ENCODE measurements around the gene LITAFD.

The LITAFD gene

DNA sequence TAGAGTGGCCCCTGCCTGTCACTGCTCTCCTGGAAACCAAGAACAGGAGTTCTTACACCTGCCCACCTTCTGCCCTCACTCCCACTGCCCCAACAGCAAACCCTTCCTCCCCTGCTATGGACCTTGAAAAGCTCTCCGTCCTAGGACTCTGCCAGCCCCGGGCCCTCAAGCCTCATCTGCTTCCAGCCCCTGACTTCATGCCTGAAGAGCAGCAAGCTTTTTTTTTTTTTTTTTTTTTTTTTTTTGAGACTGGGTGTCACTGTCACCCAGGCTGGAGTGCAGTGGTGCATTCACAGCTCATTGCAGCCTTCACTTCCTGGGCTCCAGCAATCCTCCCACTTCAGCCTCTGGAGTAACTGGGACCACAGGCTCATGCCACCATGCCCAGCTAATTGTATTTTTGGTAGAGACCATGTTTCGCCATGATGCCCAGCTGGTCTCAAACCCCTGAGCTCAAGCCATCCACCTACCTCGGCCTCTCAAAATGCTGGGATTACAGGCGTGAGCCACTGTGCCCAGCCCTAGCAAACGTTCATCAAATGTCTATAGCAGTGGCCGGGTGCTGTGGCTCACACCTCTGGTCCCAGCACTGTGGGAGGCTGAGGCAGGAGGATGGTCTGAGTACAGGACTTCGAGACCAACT, 30.3 kb upstream of the LITAFD start:
- DNase-seq = no peak
- TF ChIP-seq GATA1 (IDR thresholded peaks at IDR 0.05; ENCODE audit: low read depth, low read length) (no peak), POLR2A (IDR thresholded peaks at IDR 0.05; ENCODE audit: low read length) (no peak)

DNA sequence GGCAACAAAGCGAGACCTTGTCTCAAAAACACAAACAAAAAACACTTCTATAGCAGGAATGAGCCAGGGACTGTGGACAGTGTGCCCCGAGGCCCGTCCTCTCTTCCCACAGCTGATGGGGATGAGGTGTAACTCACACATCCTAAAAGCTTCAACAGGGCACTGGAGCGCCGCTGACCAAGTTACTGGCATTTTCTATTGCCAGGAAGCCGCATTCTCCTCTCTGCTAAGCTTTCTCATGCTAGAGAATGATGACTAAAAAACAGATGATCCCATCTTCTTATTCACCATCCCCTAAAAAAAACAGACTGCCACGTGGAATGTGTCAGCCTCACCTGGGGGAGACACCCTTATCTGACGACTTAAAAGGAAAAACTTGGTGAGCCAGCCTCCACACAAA, 29.6 kb upstream of the LITAFD start:
- DNase-seq = no peak
- no peak for TF ChIP-seq GATA1 (IDR thresholded peaks at IDR 0.05; ENCODE audit: low read depth, low read length)
- TF ChIP-seq POLR2A (IDR thresholded peaks at IDR 0.05; ENCODE audit: low read length) = no peak

DNA sequence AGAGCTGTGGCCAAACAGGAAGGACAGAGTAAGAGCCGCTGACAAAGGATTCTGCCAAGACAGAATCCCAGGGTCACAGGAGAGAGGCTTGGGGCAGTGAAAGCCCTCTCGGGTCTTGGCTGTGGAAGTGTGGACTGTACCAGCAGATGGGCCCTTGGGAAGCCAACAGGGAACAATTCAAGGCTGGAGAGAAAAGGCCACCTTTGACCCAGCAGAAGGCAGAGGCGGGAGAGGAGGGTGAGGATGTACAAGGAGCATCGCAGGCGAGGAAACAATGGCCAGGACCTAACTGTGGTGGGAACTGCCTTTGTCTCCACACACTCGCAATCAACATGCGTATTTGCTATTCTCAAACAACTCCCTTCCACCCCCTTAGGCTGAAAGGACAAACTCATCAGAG, 29.0 kb upstream of the LITAFD start:
- DNase-seq = no peak
- no peak for TF ChIP-seq POLR2A (IDR thresholded peaks at IDR 0.05; ENCODE audit: low read length)
- TF ChIP-seq GATA1 (IDR thresholded peaks at IDR 0.05; ENCODE audit: low read depth, low read length) = no peak

DNA sequence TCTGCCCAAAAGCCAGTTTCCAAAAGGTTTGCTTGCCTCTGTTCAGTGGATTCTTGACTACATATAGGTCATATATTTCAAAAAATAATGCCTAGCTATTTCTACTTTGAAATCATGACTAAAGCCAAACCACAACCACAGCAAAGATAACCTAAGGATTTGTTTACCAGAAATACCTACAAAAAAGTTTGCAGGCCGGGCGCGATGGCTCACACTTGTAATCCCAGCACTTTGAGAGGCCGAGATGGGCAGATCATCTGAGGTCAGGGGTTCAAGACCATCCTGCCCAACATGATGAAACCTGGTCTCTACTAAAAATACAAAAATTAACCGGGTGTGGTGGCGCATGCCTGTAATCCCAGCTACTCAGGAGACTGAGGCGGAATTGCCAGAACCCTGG, 28.5 kb upstream of the LITAFD start:
- no peak for DNase-seq
- no peak for TF ChIP-seq POLR2A (IDR thresholded peaks at IDR 0.05; ENCODE audit: low read length)
- TF ChIP-seq GATA1 (IDR thresholded peaks at IDR 0.05; ENCODE audit: low read depth, low read length) = no peak

DNA sequence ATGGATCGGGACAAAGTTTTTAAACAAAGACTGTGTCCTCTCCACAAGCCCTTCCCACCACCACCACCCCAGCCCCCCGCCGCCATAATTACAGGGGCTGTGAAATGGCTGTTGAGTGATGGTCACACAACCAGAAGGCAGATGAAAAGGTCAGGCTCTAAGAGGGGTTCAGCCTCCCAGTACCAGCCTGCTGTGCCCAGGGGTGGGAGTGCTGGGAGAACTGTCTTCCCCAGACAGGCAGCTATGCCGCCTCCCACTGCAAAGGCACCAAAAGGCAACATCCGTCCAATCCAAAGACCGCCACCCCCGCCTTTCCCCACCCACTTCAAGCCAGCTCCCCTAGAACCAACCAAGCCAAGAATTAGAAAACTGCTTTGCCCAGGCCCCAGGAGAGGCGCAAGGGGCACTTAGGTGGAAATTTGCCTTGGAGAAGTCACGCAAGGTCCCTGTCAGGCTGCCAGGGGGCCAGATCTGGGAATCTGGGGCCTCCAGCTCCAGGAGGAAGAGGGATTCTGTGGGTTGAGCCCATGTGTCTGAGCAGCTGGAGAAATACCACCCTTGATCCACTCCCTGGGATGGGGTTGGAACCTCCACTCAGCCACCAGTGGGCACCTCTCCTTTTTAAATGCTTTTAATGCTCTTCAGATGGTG, 27.7 kb upstream of the LITAFD start:
- DNase-seq = no peak
- no peak for TF ChIP-seq GATA1 (IDR thresholded peaks at IDR 0.05; ENCODE audit: low read depth, low read length)
- no peak for TF ChIP-seq POLR2A (IDR thresholded peaks at IDR 0.05; ENCODE audit: low read length)

DNA sequence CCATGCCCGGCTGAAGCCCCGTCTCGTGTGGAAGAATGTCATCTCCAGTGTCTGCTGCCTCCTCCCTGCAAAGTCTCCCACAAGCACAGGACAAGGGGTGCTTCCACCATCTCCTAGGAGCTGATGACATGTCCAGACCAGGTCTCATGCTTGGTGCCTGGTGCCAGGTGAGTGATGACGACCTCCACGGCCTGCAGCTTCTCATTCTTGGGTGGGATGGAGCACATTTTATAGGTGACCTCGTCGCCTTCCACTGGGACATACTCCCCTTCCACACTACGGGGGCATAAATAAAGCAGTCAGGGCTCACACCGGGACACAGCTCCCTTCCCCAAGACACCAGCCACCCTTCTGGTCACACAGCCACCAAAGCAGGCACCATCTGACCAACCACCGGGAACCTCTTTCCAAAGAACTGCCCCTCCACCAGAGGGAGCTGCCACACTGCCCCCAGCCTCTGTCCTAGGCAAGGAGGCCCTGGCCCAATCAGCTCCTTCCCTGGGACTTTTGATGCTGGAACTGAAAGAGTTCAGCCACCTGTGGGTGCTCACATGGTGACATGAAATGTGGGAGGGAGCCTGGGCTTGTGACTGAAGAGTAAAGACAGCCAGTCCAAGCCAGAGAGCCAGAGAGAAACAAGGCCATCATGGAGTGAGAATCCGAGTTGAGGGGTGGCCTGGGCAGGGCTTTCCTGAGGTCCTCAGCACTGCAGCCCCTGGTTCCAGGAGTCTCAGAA, 26.9 kb upstream of the LITAFD start:
- peak; percentile 24 to 32 for DNase-seq
- TF ChIP-seq POLR2A (IDR thresholded peaks at IDR 0.05; ENCODE audit: low read length) (no peak), GATA1 (IDR thresholded peaks at IDR 0.05; ENCODE audit: low read depth, low read length) (no peak)

DNA sequence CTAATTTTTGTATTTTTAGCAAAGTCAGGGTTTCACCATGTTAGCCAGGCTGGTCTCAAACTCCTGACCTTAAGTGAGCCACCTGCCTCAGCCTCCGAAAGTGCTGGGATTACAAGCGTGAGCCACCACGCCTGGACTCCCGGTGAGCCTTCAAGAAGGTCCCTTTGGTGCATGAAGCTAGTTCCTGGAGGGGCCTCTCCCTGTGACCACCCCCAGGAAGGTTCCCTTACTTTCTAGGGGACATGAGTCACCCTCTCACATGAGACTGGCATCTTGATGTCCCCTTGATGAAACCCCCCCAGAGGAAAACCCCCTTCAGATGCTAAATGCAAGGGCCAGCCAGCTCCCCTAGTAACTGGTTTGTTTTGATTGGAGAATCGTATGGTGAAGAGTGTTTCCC, 26.2 kb upstream of the LITAFD start:
- TF ChIP-seq GATA1 (IDR thresholded peaks at IDR 0.05; ENCODE audit: low read depth, low read length) = no peak
- no peak for TF ChIP-seq POLR2A (IDR thresholded peaks at IDR 0.05; ENCODE audit: low read length)

DNA sequence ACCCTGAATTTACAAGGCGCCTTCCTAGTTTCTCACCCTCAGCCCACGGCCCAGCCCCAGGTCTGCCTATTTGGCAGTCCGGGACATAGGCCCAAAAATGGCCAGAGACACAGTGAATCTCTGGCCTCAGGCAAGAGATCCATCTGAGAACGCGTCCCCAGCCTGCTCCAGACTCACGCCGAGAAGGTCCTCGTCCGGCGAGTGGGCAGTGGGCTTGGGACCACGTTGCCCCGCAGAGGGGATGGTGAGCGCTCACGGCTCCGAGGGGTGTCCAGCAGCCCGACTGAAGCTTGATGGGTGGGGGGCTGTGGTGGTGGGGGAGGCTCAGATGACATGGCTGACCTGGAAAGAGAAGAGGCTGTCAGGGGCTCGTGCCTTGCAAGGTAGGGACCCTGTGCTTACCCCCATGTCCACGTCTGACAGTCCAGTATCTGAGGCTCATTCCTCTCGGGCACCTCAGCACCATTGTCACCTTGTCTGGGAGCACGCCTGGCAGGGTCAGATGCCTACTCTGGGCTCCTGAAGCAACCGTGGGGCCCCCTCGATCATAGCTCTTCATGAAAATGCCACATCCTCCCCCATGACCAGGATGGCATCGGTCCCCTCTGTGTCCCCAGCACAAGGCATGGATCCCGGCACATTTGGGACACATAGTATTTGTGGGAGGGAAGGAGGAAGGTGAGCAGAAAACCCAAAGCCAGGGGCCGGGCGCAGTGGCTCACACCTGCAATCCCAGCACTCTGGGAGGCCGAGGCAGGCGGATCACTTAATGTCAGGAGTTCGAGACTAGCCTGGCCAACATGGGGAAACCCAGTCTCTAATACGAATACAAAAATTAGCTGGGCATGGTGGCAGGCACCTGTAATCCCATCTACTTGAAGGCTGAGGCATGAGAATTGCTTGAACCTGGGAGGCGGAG, 22.9 kb upstream of the LITAFD start:
- TF ChIP-seq POLR2A (IDR thresholded peaks at IDR 0.05; ENCODE audit: low read length) = no peak
- no peak for TF ChIP-seq GATA1 (IDR thresholded peaks at IDR 0.05; ENCODE audit: low read depth, low read length)
- DNase-seq = no peak

More for the DNA sequence above, 26.2 kb upstream of the LITAFD start:
- DNase-seq = no peak

DNA sequence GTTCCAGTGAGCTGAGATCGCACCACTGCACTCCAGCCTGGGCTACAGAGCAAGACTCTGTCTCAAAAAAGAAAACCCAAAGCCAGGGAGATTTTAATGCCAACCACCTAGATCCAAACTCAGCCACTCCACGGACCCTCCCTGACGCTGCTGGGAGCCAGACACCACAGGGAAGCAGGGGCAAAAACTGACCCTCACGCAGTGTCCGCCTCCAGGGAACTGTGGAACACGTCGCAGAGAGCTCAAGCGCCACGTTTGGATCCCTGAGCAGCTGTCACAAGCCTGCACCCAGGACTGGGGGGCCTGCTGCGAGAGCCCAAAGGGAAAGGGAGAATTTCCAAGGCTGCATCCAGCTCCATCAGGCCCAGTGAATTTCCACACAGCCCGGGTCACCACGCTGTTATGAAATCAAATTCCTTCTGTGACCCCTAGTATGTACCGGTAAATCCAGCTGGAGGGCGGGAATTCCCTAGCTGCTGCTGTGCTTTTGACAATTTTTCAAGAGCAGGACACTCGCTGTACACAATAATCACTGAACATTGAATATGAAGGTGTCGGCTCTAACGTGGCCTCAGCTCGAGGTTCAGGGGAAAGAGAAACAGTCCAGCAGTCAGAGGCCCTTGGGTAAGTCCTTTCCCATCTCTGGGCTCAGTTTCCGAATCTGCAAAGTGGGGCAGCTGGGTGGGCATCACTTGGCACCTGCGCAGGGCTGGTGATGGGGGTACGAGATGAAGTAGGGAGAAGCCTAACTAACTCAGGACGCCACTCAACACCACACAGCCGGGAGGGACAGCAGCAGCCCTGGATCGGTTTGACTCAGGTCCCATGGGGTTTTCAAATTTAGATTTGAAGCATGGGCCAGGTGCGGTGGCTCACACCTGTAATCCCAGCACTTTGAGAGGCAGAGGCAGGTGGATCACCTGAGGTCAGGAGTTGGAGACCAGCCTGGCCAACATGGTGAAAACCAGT, 22.0 kb upstream of the LITAFD start:
- no peak for DNase-seq

DNA sequence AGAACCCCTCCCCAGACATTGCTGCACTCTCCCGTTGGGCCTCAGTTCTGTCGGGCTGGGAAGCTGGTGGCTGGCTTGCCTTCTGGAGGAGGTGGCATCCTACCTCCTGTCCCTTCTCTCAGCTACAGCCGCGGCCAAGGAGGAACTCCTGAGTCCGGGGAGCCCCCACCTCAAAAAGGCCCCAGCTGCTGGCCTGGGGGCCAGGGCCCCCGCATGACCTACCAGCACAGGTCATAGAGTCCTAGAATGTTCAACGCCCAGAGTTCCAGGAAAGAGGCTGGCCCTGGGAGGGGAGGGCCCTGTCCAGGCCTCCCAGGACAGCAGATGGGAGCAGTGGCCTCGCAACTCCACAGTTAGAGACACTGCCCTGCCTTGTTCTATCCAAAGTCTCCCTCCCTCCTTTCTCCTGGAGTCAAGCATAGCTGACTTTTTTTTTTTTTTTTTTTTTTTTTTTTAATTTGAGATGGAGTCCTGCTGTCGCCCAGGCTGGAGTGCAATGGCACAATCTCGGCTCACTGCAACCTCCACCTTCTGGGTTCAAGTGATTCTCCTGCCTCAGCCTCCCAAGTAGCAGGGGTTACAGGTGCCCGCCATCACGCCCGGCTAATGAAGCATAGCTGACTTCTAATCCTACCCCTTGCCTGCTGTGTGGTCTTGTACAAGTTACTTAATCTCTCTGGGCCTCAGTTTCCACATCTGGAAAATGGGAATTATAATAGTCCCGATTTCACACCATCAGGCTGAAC, 20.4 kb upstream of the LITAFD start:
- TF ChIP-seq POLR2A (IDR thresholded peaks at IDR 0.05; ENCODE audit: low read length) (no peak), GATA1 (IDR thresholded peaks at IDR 0.05; ENCODE audit: low read depth, low read length) (no peak)
- no peak for DNase-seq

More for the DNA sequence above, 22.0 kb upstream of the LITAFD start:
- TF ChIP-seq POLR2A (IDR thresholded peaks at IDR 0.05; ENCODE audit: low read length) (no peak), GATA1 (IDR thresholded peaks at IDR 0.05; ENCODE audit: low read depth, low read length) (no peak)

DNA sequence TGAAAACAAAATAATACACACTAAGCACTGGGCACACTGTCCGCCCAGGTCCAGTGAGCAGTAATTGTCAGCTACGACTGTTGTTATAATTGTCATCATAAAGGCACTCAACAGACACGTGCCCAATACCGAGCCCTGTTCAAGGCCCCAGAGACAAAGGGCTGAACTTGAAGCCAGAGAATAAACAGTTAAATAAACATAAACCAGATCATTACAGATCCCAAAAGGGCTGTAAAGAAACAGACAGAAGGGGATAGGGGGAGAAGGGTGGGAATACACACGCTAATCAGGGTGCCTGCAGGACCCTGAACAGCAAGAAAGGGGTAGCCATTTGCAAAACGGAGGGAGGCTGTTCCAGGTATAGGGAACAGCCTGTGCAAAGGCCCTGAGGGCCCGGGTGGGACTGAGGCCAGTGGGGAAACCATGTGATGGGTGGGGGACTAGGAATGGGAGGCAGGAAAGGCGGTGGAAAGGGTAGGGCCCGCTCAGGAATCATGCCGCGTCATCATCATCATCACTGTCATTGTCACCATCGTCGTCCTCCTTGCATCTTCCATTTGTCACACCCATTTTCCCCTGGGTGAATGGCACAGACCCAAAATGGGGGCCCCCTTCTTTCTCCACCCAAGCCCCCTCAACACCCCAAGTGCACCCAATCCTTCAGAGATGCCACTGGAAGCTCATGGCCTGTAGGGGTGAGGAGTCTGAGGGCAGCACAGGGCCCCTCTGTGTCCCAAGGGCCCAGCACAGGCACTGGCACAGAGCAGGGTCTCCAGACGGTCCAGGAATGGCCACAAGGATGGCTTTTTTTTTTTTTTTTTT, 19.6 kb upstream of the LITAFD start:
- DNase-seq = peak; percentile 11 to 35
- TF ChIP-seq GATA1 (IDR thresholded peaks at IDR 0.05; ENCODE audit: low read depth, low read length) (no peak), POLR2A (IDR thresholded peaks at IDR 0.05; ENCODE audit: low read length) (no peak)
